Stomach (tissue), 9 donors: ENCODE measurements around the gene CCR7. TPM values are rescaled to one million over a fixed set of nuclear protein-coding genes. Genes with fewer than 3 reads are reported as not detected.
A peak's percentile ranks its signal among the peaks of the same experiment; 100 is the strongest.

Experiments used
- DNase-seq, 2 donors: peaks; one replicate each; pipeline versions ENCODE4 v3.0.0 to v3.0.0-alpha.2; 2013 to 2019
- H3K27ac ChIP-seq, 5 donors: fragments of 200-600 bp in 4 of 5; sonication (generic) in 4 of 5; one replicate each; pipeline ENCODE4 v1.5.1; 2013 to 2019; ENCODE audit warnings: mild to moderate bottlenecking in 1 of 5, moderate library complexity in 1 of 5
- H3K27me3 ChIP-seq, 3 donors: fragments of 200-600 bp; sonication (generic); one replicate each; pipeline ENCODE4 v1.5.1; 2017 to 2019; ENCODE audit warnings: mixed run types in 1 of 3
- H3K36me3 ChIP-seq, 4 donors: fragments of 200-600 bp; sonication (generic); 1 replicate in 3 of 4; 2 replicates in 1 of 4; pipeline ENCODE4 v1.5.1; 2016 to 2019
- H3K4me1 ChIP-seq, 4 donors: fragments of 200-600 bp; sonication (generic); one replicate each; pipeline ENCODE4 v1.5.1; 2016 to 2019
- H3K4me3 ChIP-seq, 4 donors: fragments of 200-600 bp; sonication (generic) in 3 of 4; one replicate each; pipeline ENCODE4 v1.5.1; 2016 to 2019; ENCODE audit warnings: mild to moderate bottlenecking in 1 of 4
- H3K9me3 ChIP-seq, 4 donors: fragments of 200-600 bp; sonication (generic); one replicate each; pipeline ENCODE4 v1.5.1; 2016 to 2019
- EP300 ChIP-seq: sonication (generic); formaldehyde crosslinking; IDR thresholded peaks from one replicate; pipeline ENCODE4 v1.6.1; 2017; ENCODE audit warnings: antibody characterized with exemption
- POLR2A ChIP-seq, 4 donors: fragments of 450-650 bp; IDR thresholded peaks; one replicate each; pipeline ENCODE4 v1.6.1; 2016; ENCODE audit warnings: antibody characterized with exemption in 4 of 4, control low read depth in 2 of 4, mild to moderate bottlenecking in 1 of 4, moderate library complexity in 1 of 4
- POLR2AphosphoS5 ChIP-seq, 3 donors: sonication (generic); formaldehyde crosslinking; IDR thresholded peaks; one replicate each; pipeline ENCODE4 v1.6.1; 2016; ENCODE audit warnings: antibody characterized with exemption in 3 of 3
- WGBS, 5 donors: extraction: QIAGEN DNeasy Blood & Tissue Kit in 3 of 5; methylation state at CpG; one replicate each; pipeline versions ENCODE4 v1.1.5 to v1.1.7; 2013 to 2018; 5-methylcytosine and 5-hydroxymethylcytosine counted together
- intact Hi-C: fragments of 100-400 bp; cut with DNase I; formaldehyde crosslinking; loops from one replicate; pipeline ENCODE4 v1.15.1; 2023; ENCODE audit warnings: low total_unique reads
- polyA plus RNA-seq, 3 donors: library from polyadenylated mRNA; stranded (reverse); fragments of 200-250 nt; gene quantifications; one replicate each; pipeline ENCODE4 v1.2.3, GENCODE V29; 2013
- total RNA-seq, 5 donors: library from RNA; depleted of rRNA; stranded (reverse); fragments of >200 nt; gene quantifications; one replicate each; pipeline versions ENCODE4 v1.1.0 to v1.2.3, GENCODE V29; 2014 to 2016
- TF ChIP-seq, protein P1 (sequence below), 7 experiments: fragments of 450-650 bp in 4 of 7; fragments of 200-600 bp in 3 of 7; sonication (generic) in 3 of 7; IDR thresholded peaks; one replicate each; pipeline ENCODE4 v1.5.1; 2016 to 2019; ENCODE audit warnings: antibody characterized with exemption in 7 of 7, control low read depth in 2 of 7, mild to moderate bottlenecking in 1 of 7
- donor health status: healthy with polysubstance abuse.
- donor health status: Bipolar disorder and iron deficiency.
- donor health status: healthy.

CCR7 gene
- total and polyA plus RNA-seq, 8 donors = 0.92 to 3.1 (median 1.4) TPM; not detected in 5

DNA sequence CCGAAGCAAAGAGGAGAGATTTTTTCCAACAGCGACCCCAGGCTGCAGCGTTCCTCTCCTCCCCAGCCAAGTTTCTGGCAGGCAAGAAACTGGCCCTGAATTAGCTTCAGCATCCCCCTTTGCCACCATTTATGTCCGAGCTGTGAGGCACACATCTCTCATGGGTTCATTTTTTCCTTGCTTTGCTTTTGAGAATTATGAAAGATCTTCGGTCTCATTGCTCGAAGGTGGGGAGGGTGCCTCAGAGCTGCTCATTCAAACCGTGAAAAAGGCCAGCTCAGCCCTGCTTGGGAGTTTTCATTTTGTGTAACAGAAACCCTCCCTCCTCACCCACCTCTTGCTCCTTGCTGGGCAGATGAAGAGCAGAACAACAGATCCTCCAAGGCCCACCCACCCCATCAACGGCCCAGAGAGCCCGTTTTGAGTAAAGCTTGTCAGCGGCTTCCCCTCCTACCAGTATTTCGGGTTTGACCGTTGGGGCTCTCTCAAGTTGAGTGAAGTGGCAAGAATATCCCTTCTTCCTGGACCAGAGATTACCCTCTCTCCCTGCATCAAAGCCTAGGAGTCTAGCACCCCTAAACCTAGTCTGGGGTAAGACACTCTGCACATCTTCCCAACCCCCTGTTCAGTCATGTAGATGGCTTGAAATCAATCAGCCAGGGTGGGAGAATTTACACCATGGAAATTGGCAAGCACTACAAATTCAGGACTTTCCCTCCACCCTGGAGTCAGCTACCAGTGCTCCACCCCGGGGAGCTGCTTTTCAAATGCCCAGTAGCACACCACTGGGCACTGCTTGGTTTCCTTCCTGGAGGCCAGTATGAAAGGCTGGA is 1.8 kb downstream of the CCR7 start:
- WGBS, 5 donors = 63 to 74% (median 73%) methylated on average over 13 of the region's 13 CpGs
- no peak overlapping the region for H3K4me3 ChIP-seq
- no peak overlapping the region for H3K27ac ChIP-seq
- DNase-seq = peak; percentile 4 to 20
- H3K9me3 ChIP-seq = peaks cover 0 to 5% (median 0%) of the 10 kb centered on the region in 4 donors
- no peaks in the 10 kb centered on the region for H3K36me3 ChIP-seq
- H3K27me3 ChIP-seq = peaks cover 0 to 19% (median 4%) of the 10 kb centered on the region in 3 donors
- H3K4me1 ChIP-seq = peaks cover 11 to 31% (median 20%) of the 10 kb centered on the region in 4 donors
- intact Hi-C loops = no loop called here
- TF ChIP-seq POLR2A (IDR thresholded peaks at IDR 0.05) (no peak), EP300 (no peak), POLR2AphosphoS5 (IDR thresholded peaks at IDR 0.05) (no peak)
- TF ChIP-seq, protein P1, sequence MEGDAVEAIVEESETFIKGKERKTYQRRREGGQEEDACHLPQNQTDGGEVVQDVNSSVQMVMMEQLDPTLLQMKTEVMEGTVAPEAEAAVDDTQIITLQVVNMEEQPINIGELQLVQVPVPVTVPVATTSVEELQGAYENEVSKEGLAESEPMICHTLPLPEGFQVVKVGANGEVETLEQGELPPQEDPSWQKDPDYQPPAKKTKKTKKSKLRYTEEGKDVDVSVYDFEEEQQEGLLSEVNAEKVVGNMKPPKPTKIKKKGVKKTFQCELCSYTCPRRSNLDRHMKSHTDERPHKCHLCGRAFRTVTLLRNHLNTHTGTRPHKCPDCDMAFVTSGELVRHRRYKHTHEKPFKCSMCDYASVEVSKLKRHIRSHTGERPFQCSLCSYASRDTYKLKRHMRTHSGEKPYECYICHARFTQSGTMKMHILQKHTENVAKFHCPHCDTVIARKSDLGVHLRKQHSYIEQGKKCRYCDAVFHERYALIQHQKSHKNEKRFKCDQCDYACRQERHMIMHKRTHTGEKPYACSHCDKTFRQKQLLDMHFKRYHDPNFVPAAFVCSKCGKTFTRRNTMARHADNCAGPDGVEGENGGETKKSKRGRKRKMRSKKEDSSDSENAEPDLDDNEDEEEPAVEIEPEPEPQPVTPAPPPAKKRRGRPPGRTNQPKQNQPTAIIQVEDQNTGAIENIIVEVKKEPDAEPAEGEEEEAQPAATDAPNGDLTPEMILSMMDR (IDR thresholded peaks at IDR 0.05) = no peak

DNA sequence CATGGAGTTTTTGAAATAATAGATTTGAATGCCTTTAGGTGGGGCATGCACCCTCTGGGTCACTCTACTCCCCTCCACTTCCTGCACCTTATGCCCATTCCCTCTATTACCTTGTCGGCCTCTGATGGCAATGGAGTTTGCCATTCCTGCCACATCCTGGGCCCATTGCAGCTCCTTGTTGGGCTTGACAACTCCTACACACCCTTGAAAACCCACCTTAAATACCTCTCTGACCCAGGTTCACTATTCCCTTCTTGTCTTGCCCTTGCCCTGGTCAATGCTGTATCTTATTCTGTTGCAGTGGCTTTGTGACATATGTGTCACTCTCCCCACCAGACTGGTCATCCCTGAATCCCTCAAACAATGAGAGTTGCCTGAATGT is 2.4 kb downstream of the CCR7 start:
- no peak for DNase-seq
- Histone ChIP-seq H3K9me3 (peaks cover 0 to 5% (median 0%) of the 10 kb centered on the region in 4 donors), H3K27ac (no peak overlapping the region), H3K27me3 (peaks cover 0 to 15% (median 4%) of the 10 kb centered on the region in 3 donors), H3K4me3 (no peak overlapping the region), H3K36me3 (no peaks in the 10 kb centered on the region), H3K4me1 (peaks cover 11 to 33% (median 23%) of the 10 kb centered on the region in 4 donors)
- WGBS, 5 donors = 56 to 100% (median 75%) methylated on average over 1 of the region's 1 CpG
- intact Hi-C loops = no loop called here
- TF ChIP-seq EP300 (no peak), POLR2AphosphoS5 (IDR thresholded peaks at IDR 0.05) (no peak), POLR2A (IDR thresholded peaks at IDR 0.05) (no peak)
- TF ChIP-seq, protein P1 (IDR thresholded peaks at IDR 0.05) = no peak

DNA sequence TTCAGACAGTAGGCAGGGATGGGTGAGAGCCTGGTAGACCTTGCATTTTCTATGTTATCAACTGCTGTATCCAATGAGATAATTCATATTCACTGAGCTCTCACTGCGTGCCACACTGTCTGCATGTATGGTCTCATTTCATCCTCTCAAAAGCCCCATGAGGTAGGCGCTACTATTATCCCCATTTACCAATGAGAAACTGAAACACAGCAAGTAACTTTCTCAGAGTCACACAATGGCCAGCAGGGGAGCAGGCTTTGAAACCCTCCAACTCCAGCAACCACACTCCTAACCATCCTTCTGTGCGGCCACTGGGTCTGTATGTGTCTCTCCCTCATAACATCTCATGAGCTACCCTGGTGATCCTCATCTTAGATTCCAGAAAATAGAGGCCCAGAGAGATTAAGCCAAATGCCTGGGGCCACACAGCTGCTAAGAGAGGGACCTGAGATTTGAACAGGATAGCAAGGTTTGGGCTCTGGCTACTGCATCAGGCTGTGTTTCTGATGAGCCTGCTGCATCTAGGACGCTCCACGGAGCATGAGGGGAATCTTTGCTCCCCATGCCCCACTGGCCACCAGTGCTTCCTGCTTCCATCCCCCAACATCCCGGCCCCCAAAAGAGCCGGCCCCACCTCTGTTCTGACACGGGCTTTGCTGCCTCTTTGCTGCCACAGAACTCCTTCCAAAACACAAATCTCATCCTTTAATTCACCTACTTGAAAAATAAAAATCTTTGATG is 3.2 kb downstream of the CCR7 start:
- Histone ChIP-seq H3K4me3 (no peak overlapping the region), H3K9me3 (no peaks in the 10 kb centered on the region), H3K36me3 (no peaks in the 10 kb centered on the region), H3K27me3 (peaks cover 0 to 18% (median 4%) of the 10 kb centered on the region in 3 donors), H3K4me1 (peaks cover 11 to 41% (median 26%) of the 10 kb centered on the region in 4 donors), H3K27ac (no peak overlapping the region)
- intact Hi-C loops = no loop called here
- TF ChIP-seq POLR2A (IDR thresholded peaks at IDR 0.05) (no peak), POLR2AphosphoS5 (IDR thresholded peaks at IDR 0.05) (no peak), EP300 (no peak)
- TF ChIP-seq, protein P1 (IDR thresholded peaks at IDR 0.05) = no peak
- WGBS, 5 donors = 69 to 82% (median 73%) methylated on average over 8 of the region's 8 CpGs
- DNase-seq = peak; percentile 19 to 41

GRCh38 chr17:40561294-40561870 is 3.9 kb downstream of the CCR7 start:
- no peak overlapping the region for H3K27ac ChIP-seq
- no peak overlapping the region for H3K4me3 ChIP-seq
- peaks cover 11 to 43% (median 29%) of the 10 kb centered on the region in 4 donors for H3K4me1 ChIP-seq
- DNase-seq = peak in 1 of 2 donors; percentile 21
- H3K36me3 ChIP-seq = no peaks in the 10 kb centered on the region
- H3K9me3 ChIP-seq = no peaks in the 10 kb centered on the region
- intact Hi-C loops = no loop called here
- TF ChIP-seq POLR2AphosphoS5 (IDR thresholded peaks at IDR 0.05) (no peak), EP300 (no peak), POLR2A (IDR thresholded peaks at IDR 0.05) (no peak)
- TF ChIP-seq, protein P1 (IDR thresholded peaks at IDR 0.05) = no peak
- WGBS, 5 donors = 65 to 89% (median 81%) methylated on average over 3 of the region's 3 CpGs
- H3K27me3 ChIP-seq = peaks cover 0 to 24% (median 4%) of the 10 kb centered on the region in 3 donors
